HFF-Myc (cell line): ENCODE data around the gene RSL1D1.
A peak's percentile ranks its signal among the peaks of the same experiment; 100 is the strongest.

Experiments
- DNase-seq: peaks from one replicate; pipeline ENCODE4 v3.0.0-alpha.2; 2011; ENCODE audit warnings: low read depth; ENCODE audit errors: extremely low read depth
- H3K4me3 ChIP-seq: replicated peaks from 2 replicates; pipeline ENCODE4 v1.5.1; 2011; ENCODE audit warnings: low read depth, mild to moderate bottlenecking, control low read depth, low read length
- TF ChIP-seq, protein P1 (sequence below): IDR thresholded peaks from 2 replicates; pipeline ENCODE4 v1.5.1; 2012; ENCODE audit warnings: mild to moderate bottlenecking, low read depth, low read length, control low read depth; ENCODE audit errors: missing control alignments

The RSL1D1 gene

DNA sequence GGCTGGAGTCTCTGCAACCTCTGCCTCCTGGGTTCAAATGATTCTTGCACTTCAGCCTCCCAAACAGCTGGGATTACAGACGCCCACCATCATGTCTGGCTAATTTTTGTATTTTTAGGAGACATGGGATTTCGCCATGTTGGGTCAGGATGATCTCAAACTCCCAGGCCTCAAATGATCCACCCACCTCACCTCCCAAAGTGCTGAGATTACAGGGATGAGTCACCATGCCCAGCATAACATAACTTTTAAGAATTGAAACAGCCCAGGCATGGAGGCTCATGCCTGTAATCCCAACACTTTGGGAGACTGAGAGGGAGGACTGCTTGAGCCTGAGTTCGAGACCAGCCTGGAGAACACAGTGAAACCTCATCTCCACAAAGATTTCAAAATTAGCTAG, 2.5 kb downstream of the RSL1D1 start:
- TF ChIP-seq, protein P1, sequence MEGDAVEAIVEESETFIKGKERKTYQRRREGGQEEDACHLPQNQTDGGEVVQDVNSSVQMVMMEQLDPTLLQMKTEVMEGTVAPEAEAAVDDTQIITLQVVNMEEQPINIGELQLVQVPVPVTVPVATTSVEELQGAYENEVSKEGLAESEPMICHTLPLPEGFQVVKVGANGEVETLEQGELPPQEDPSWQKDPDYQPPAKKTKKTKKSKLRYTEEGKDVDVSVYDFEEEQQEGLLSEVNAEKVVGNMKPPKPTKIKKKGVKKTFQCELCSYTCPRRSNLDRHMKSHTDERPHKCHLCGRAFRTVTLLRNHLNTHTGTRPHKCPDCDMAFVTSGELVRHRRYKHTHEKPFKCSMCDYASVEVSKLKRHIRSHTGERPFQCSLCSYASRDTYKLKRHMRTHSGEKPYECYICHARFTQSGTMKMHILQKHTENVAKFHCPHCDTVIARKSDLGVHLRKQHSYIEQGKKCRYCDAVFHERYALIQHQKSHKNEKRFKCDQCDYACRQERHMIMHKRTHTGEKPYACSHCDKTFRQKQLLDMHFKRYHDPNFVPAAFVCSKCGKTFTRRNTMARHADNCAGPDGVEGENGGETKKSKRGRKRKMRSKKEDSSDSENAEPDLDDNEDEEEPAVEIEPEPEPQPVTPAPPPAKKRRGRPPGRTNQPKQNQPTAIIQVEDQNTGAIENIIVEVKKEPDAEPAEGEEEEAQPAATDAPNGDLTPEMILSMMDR: no peak
- H3K4me3 ChIP-seq: peak overlapping the region; percentile 11
- DNase-seq: no peak

DNA sequence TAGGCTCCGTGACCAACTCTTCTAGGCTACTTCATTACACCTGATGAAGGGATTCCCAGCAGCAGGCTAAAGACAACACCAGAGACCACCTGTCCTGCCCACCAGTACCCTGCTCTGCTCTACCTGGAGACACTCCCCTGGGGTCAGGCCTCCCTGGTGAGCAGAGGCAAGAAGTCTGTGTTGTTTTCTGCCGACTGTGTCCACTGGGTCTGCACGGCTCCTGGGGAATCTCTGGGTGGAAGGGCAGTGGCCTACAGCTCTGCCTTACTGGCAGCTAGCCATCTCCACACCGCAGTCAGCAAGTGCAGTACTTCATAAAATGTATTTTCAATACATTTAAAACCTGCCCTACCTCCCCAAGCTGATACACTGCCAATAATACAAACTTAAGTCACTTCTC, 6.8 kb downstream of the RSL1D1 start:
- DNase-seq: no peak
- no peak overlapping the region for H3K4me3 ChIP-seq
- TF ChIP-seq, protein P1: no peak

DNA sequence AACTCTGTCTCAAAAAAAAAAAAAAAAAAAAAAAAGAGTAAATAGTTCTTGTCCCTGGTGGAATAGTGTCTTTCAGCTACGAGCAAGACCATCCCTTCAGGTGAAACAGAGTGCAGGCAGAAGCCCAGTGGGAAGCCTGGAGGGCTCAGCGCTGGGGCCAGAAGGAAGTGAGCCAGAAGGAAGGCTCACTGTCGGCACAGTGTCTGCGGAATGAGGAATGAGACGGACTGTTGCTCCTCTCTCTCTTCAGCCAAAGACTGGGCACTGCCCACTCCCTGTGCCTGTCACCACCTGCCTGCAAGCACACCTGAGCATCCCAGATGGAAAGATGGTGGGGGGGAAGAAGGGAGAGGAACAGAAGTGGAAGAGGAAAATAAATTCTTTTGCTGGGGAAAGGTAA, 7.5 kb downstream of the RSL1D1 start:
- H3K4me3 ChIP-seq: no peak overlapping the region
- TF ChIP-seq, protein P1: no peak
- no peak for DNase-seq

DNA sequence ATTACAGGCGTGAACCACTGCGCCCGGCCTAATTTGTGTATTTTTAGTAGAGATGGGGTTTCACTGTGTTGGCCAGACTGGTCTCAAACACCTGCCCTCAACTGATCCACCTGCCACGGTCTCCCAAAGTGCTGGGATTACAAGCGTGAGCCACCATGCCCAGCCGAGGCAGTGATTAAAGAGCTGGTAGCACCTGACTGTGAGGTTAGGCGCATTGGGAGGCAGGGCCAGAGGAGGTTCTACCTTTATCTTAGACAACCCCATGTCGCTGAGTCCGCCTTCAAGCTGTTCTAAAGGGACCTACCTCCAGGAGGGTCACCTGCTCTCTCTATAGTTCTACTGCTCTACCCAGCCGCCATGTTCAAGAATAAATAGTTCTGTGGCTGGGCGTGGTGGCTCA, 8.1 kb downstream of the RSL1D1 start:
- no peak for DNase-seq
- no peak overlapping the region for H3K4me3 ChIP-seq
- TF ChIP-seq, protein P1: no peak

DNA sequence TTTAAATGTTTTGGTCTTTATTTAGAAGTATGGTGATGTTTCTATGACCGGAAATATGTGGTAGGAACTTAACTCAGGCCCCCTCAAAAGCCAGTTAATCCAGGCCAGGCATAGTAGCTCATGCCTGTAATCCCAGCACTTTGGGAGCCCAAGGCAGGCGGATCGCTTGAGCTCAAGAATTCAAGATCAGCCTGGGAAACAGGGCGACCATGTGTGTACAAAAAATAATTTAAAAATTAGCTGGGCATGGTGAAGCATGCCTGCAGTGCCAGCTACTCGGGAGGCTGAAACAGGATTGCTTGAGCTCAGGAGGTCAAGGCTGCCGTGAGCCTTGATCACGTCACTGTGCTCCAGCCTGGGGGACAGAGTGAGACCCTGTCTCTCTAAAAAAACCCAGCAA, 10.3 kb downstream of the RSL1D1 start:
- no peak for DNase-seq
- no peak overlapping the region for H3K4me3 ChIP-seq
- TF ChIP-seq, protein P1: no peak

DNA sequence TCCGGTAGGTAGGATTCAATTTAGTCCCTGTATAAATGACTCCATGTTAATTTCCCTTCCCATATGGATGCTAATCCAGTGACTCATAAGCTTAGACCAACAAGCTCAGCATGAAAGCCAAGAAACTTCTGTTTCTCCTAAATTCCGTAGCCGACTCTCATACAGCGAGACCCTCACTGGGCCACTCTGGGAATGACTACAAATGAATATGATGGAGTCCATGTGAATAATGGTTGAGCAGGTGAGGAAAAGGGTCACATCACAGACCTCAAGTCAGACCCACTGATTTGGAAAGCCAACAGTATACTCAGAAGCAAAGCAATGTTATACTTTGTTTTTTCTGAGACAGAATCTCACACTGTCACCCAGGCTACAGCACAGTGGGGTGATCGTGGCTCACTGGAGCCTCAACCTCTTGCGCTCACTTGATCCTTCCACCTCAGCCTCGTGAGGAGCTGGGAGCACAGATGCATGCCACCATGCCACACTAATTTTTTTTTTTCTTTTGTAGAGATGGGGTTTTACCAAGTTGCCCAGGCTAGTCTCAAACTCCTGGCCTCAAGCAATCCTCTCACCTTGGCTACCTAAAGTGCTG, 14.6 kb downstream of the RSL1D1 start:
- peak; percentile 84 for DNase-seq
- TF ChIP-seq, protein P1: no peak
- H3K4me3 ChIP-seq: no peak overlapping the region

DNA sequence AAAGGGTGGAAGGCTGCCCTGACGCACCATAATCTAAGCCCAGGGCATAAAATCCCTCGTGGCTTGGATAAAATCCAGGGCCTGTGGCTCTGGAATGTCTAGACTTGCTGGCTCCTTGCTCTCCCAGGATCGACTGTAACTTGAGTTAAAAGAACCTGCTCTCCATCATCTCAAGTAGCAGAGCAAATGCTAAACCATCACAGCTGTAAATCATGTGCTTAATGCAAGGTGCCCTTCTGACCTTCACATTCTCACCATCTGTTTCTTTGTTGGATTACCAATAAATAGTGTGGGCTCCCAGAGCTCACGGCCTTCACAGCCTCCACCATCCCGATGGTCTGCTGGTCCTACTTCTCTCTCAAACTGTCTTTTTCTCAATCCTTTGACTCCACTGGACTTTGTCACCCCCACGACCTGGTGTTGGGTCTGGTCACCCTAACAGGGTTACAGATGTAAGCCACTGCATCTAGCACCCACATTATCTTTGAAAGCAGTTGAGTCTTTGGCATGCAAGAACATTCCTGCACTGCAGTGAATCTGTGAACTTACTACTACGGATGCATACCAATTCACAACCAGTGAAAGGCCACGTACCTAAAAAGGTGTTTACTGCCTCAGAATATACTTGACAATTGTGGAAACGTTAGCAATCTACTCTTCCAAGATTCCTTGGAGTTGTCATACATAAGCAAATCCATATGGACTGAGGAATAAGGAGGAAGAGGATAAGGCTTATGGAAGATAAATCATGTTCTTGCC, 15.3 kb downstream of the RSL1D1 start:
- TF ChIP-seq, protein P1: no peak
- H3K4me3 ChIP-seq: no peak overlapping the region
- peak; percentile 87 for DNase-seq
